ENCODE results near the gene CDK8. TPM values are rescaled to one million over a fixed set of nuclear protein-coding genes. Genes with fewer than 3 reads are reported as not detected.

The CDK8 gene
- 12.5 TPM for total RNA-seq
- long read RNA-seq, partial matches to known transcripts, result 6 of 12 reads
- long read RNA-seq, other reads (novel, unspliced or antisense), result 3 of 12 reads

DNA sequence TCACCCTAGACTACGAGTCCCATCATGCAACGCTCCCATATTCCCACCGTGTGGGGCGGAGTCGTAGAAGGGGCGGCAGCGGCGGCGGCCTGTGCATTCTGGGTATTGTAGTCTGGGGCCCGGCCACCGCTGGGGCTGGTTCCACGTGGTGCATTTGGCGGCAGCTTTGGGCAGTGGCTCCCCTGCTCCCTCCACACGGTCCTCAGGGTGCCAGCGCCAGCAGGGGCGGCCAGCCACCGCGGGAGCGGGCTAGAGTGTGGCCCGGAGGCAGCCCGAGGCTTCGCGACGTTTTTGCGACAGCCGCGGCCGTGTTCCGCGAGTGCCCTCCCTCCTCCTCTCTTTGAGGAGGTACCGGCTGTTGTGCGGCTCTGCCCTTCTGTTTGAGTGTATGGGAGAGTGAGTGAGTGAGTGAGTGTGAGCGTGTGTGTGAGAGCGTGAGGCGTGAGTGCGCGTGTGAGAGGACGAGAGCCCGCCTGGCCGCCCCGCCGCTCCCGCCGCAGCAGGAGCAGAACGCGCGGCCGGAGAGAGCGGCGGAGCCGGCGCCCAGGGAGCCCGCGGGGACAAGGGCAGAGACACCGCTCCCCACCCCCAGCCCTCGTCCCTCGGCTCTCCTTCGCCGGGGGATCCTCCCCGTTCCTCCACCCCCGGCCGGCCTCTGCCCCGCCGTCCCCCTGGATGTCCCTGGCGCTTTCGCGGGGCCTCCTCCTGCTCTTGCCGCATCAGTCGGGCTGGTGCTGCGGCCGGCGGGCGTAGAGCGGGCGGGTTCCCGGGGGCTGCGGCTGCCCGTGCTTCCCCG is at the start of gene CDK8:
CDK8 (plus strand) TSS at position 343 of the 796 bp plus-strand sequence. CDS start 513 bp downstream, outside the sequence.
- DNase-seq (ENCODE audit: low spot score), result peak; percentile 95

DNA sequence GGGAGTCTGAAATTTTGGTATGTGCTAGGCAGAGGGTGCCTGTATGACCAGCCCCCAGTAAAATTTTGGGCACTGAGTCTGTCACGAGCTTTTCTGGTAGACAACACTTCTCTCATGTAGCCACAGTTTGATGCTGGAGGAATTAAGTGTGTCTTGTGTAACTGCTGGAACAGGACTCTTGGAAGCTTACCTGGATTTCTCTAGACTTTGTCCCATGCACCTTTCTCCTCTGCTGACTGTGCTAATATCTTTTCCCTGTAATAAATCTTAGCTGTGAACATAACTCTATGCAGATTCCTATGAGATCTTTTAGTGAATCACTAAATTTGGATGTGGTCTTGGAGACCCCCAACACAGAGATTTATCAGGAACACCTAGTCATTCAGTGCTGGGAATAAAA is 45.6 kb upstream of the CDK8 start:
- DNase-seq (ENCODE audit: low spot score), result no peak

DNA sequence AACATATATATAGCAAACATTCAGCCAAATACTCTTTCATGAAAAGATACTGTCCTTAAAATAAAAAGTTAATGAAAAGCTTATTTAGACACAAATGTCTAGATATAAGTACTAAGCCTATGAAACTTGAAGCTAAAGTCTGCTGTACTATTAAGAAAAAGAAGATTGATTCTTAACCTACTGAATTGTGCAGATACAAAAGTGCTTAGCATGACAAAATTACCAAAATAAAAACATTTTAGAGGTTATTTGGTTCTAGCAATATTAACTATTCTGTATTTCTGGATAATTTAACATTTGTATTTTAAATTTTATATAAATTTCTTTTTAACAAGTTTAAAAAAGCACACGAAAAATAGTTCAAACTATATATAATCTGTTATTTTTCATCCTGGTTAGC is 40.6 kb upstream of the CDK8 start:
- no peak for DNase-seq (ENCODE audit: low spot score)

DNA sequence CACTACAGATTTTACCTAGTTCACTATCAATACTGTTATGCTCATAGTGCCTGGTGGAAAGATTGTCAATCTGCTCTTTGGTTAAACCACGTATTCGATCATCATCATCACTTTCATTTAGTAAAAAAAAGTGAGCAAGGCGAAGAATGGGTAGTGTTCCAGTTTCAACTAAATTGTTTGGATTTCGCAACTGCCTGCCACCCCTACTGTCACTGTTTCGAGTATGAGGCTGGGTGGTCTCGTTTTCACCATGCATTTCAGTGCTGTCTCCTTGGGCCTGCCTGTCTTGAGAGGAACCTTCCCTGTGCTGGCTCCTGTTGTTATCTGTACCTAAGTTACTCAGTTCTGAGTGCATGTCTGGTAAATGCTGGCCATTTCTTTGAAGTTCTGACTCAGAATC is 39.9 kb upstream of the CDK8 start:
- DNase-seq (ENCODE audit: low spot score), result no peak

- DNase-seq (ENCODE audit: low spot score), result no peak
Observed at GRCh38 chr13:26216042-26216441, 37.9 kb upstream of the CDK8 start.

- no peak for DNase-seq (ENCODE audit: low spot score)
Observed at GRCh38 chr13:26219726-26220125, 34.2 kb upstream of the CDK8 start.

DNA sequence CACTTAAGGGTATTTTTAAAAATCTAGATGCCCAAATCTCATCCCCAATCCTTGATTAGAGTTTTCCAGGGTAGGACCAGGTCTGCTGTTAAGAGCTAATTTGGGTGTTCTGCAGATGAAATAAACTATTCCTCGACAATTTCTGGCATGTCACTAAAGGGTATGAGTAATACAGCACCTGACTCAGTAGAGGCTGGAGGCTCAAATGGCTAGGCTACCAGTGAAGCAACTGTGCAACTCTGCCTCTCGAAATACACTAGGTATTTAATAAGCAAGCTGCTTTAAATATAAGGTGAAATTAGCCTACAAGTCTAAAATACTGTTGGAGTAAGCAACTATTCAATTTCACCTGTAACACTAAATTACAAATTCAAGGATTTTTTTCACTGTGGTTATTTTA is 33.4 kb upstream of the CDK8 start:
- no peak for DNase-seq (ENCODE audit: low spot score)

DNA sequence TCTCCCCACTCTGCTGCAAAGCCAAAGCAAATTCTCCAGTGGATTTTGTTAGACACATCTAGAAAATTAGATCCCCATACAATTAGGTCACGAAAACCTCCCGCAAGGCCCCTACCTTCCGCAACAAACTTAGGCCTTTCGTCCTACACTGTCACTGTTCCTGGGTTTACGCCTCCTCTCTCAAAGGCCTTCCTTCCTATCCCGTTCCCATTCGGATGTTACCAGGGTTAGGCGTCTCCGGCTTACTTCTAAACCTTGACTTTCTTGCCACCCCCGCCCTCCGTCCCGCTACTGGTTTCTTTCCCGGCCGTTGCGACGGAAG is 32.6 kb upstream of the CDK8 start:
- no peak for DNase-seq (ENCODE audit: low spot score)

GRCh38 chr13:26221721-26222519 is 32.0 kb upstream of the CDK8 start, which contains the start of gene RNF6:
TSS of gene RNF6 (minus strand) at chr13:26222314. CDS start at chr13:26219649, 2,665 bp downstream.
- DNase-seq (ENCODE audit: low spot score), result peak; percentile 93

GRCh38 chr13:26222520-26223046 is 31.3 kb upstream of the CDK8 start:
- DNase-seq (ENCODE audit: low spot score), result no peak

DNA sequence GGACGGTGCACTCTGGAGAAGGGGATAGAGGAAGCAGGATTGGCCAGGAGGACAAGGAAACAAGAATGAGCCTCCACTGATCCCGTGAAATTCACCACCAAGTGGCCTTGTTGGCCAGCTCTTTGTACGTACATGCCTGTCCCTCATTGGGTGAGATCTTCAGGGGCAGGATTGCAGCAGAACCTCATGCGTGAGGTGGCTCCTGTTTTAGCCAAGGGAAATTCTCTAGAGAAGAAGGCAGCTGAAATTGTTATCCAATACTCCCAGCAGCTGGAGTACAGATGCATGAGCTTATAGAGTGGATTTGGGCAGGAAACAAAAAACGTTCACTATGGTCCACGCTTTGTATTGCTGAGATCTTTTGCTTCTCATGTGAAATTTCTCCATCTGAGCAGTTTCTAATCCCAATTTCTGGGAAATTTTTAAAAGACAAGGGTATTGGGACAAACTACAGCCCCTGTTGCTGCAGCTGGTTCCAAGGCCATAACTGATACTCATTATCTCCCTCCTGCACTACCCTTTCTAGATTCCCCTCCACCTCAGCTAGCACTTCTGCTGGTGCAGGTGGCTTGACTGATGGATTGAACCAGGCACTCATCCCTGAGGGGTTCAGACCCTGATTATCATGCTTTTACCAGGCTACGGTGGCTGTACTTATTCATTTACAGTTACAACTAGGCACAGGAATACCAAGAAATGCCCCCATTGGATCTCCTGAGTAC is 27.9 kb upstream of the CDK8 start:
- no peak for DNase-seq (ENCODE audit: low spot score)

DNA sequence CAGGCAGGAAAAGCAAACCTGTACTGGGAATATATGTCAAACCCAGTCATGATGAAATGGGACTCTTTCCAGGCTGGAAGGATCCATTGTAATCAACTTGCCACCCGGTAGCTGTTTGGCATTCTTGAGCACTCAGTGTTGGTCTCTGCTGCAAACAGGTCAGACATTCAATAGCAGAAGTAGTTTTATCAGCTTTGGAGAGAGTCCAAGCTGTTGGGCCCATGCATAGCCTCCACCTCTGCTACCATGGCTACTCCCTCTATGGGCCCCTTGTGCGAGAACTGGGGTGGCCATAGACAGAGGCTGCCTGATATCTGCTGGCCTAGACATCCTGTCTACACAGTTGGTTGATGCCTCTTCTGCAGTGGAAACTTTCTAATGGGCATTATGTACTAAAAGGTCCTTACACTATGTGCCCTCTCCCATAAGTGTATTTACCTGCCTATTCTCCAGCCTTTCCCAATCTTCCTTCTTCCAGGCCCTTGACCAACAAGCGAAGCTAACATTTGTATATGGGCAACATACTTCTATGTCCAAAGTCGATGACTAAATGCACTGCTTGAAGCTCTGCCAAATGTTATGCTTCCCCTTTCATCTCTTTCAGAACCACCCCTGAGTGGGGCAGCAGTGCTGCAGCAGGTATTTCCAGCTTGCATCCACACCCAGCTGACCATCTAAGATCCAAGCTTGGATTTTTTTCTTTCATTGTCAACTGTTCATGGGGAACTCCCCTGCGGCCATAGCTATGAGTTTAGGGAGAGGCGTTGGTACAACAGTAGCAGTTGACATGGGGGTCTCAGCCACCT is 26.6 kb upstream of the CDK8 start:
- no peak for DNase-seq (ENCODE audit: low spot score)

GRCh38 chr13:26228096-26228495 is 25.8 kb upstream of the CDK8 start:
- no peak for DNase-seq (ENCODE audit: low spot score)

DNA sequence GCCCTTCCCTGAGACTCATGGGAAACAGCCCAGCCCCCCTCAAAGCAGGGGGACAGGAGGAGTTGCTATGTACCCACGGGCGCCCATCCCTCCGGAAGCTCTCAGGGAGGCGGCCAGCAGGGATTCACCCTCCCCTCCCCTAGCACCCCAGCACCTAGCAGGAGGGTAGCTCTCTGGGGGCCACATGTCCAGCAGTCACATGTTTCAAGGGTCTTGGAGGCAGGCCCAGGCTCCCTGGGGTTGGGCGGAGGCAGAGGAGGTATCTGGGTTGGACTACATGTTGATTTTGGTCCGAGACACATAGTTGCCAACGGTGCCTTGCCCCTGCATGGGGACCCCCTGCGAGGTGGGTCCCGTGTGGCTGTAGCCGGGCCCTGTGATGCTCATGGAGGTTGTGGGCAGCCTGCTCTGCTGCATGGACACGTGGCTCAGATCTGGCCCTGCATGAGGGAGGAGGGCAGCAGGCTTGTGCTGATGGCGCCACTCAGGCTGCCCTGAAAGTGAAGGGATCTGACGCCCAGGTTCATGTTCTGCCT is 24.8 kb upstream of the CDK8 start:
- DNase-seq (ENCODE audit: low spot score), result no peak

DNA sequence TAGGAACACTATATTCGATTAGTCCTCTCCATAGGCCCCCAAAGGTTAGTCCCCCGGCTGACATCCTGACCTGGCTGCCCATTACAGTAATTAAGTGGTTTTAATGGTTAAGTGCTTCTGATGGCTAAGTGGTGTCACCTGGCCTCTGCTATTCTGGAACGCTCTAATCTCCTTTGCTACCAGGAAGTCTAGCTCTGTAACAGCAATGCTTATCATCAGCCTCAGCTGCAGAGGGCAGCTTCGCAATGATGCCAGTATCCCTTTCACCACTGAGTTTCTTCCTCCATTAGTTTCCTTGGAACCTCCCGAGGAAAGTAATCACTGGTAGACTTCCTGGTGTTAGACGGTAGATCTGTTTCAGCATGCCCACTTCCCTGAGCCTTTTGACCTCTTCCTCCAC is 23.2 kb upstream of the CDK8 start:
- no peak for DNase-seq (ENCODE audit: low spot score)

- no peak for DNase-seq (ENCODE audit: low spot score)
Observed at GRCh38 chr13:26236296-26236695, 17.6 kb upstream of the CDK8 start.

DNA sequence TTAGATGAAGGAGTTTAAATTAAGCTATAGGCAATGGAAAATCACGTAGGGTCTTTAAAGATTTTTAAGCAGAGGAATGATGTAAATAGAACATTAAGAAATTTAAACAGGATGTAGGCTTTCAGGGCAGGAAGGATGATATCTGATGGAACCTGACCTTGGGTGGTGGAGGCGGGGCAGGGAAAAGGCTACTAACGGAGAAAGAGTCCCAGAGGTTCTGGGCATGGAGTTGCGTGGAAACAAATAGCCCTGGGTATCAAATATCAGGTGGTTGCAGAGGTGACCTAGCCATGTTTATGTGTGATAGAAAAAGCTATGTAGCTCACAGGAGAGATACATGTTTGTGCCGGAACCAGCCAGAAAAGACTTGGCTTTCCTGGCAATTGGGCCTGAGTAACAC is 7.8 kb upstream of the CDK8 start:
- no peak for DNase-seq (ENCODE audit: low spot score)

GRCh38 chr13:26247011-26247410 is 6.9 kb upstream of the CDK8 start:
- no peak for DNase-seq (ENCODE audit: low spot score)

- no peak for DNase-seq (ENCODE audit: low spot score)
Observed at GRCh38 chr13:26247608-26248007, 6.3 kb upstream of the CDK8 start.

DNA sequence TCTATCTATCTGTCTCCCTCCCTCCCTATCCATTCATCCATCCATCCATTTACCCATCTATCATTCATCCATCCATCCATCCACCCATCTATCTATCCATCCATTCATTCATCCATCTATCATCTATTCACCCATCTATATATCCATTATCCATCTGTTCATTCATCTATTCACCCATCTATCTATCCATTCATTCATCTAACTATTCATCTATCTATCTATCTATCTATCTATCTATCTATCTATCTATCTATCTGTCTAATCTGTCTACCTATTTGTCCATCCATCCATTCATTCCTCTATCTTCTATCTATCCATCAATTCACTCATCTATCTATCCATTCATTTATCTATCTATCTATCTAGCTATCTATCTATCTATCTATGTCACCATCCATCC is 4.4 kb upstream of the CDK8 start:
- no peak for DNase-seq (ENCODE audit: low spot score)

Measured in mesenteric fat pad (tissue), 1 donor.